HepG2 (cell line): ENCODE results near the gene FOXRED2. TPM values are rescaled to one million over a fixed set of nuclear protein-coding genes. Genes with fewer than 3 reads are reported as not detected.

Source experiments
- ATF5 ChIP-seq: sonication (generic); formaldehyde crosslinking; IDR thresholded peaks from 2 replicates; pipeline ENCODE4 v1.4.0; 2020; ENCODE audit warnings: mild to moderate bottlenecking, low read depth, missing genetic modification reagents
- BCL3 ChIP-seq: sonication (generic); formaldehyde crosslinking; IDR thresholded peaks from 2 replicates; pipeline ENCODE4 v1.5.1; 2020; ENCODE audit warnings: mild to moderate bottlenecking, missing genetic modification reagents, moderate library complexity
- BCL6 ChIP-seq: IDR thresholded peaks from 2 replicates; pipeline ENCODE4 v1.6.1; 2016; ENCODE audit warnings: missing genetic modification reagents, missing compliant biosample characterization
- BRD4 ChIP-seq: sonication (generic); formaldehyde crosslinking; IDR thresholded peaks from 2 replicates; pipeline ENCODE4 v1.4.0; 2020; ENCODE audit warnings: missing genetic modification reagents
- CBX5 ChIP-seq: sonication (generic); formaldehyde crosslinking; IDR thresholded peaks from 2 replicates; pipeline ENCODE4 v1.4.0; 2020; ENCODE audit warnings: missing genetic modification reagents, borderline replicate concordance
- CSRNP1 ChIP-seq: sonication (generic); formaldehyde crosslinking; IDR thresholded peaks from 2 replicates; pipeline ENCODE4 v1.8.1; 2023; ENCODE audit warnings: mild to moderate bottlenecking, missing genetic modification reagents
- GMEB2 ChIP-seq: IDR thresholded peaks from 2 replicates; pipeline ENCODE4 v1.6.1; 2016; ENCODE audit warnings: missing biosample characterization, missing genetic modification reagents, low read depth
- HHEX ChIP-seq: IDR thresholded peaks from 2 replicates; pipeline ENCODE4 v1.6.1; 2016; ENCODE audit warnings: control low read depth
- MBD4 ChIP-seq: IDR thresholded peaks from 2 replicates; pipeline ENCODE4 v1.6.1; 2012; ENCODE audit warnings: low read length, inconsistent platforms, borderline replicate concordance
- NPAS2 ChIP-seq: sonication (generic); formaldehyde crosslinking; IDR thresholded peaks from 2 replicates; pipeline ENCODE4 v1.8.0; 2022; ENCODE audit warnings: mild to moderate bottlenecking, missing genetic modification reagents, borderline replicate concordance
- REST ChIP-seq, 2 experiments: IDR thresholded peaks; 2 replicates each; pipeline ENCODE4 v1.6.1; 2011 to 2012; ENCODE audit warnings: low read length in 2 of 2, borderline replicate concordance in 1 of 2, low read depth in 1 of 2, mild to moderate bottlenecking in 1 of 2, moderate library complexity in 1 of 2
- XRCC5 ChIP-seq: fragments of 200-400 bp; formaldehyde crosslinking; optimal IDR thresholded peaks from 2 replicates; pipeline ENCODE3; 2017; ENCODE audit warnings: mild to moderate bottlenecking, low read length
- YY1 ChIP-seq: IDR thresholded peaks from 2 replicates; pipeline ENCODE4 v1.6.1; 2011; ENCODE audit warnings: low read length, low read depth, moderate library complexity, mild to moderate bottlenecking; ENCODE audit not compliant: insufficient read depth, insufficient replicate concordance
- ZBTB21 ChIP-seq: sonication (generic); formaldehyde crosslinking; IDR thresholded peaks from 2 replicates; pipeline ENCODE4 v1.4.0; 2020; ENCODE audit warnings: missing genetic modification reagents
- ZNF567 ChIP-seq: sonication (generic); formaldehyde crosslinking; IDR thresholded peaks from 2 replicates; pipeline ENCODE4 v1.8.1; 2023; ENCODE audit warnings: mild to moderate bottlenecking, missing genetic modification reagents, borderline replicate concordance
- ZNF704 ChIP-seq: sonication (generic); formaldehyde crosslinking; IDR thresholded peaks from 2 replicates; pipeline ENCODE4 v1.8.1; 2023; ENCODE audit warnings: mild to moderate bottlenecking, inconsistent platforms, moderate library complexity, missing genetic modification reagents, borderline replicate concordance
- polyA plus RNA-seq, 8 experiments: library from polyadenylated mRNA; depleted of rRNA in 3 of 8; stranded (reverse) in 7 of 8; unstranded in 1 of 8; fragments of >200 nt; fragmentation: Illumina TruSeq in 4 of 8; extraction: Trizol in 4 of 8; gene quantifications; 2 replicates each; pipeline versions ENCODE4 v1.2.1 to v1.2.3, GENCODE V29; 2011 to 2016; ENCODE audit warnings: low read depth in 4 of 8, missing spikeins in 1 of 8, mixed read lengths in 1 of 8; ENCODE audit not compliant: insufficient read depth in 1 of 8
- total RNA-seq, 5 experiments: library from RNA; depleted of rRNA; stranded (reverse); fragments of >200 nt; fragmentation: Illumina TruSeq; extraction: Trizol; gene quantifications; 2 replicates each; pipeline ENCODE4 v1.2.3, GENCODE V29; 2016; ENCODE audit warnings: low read depth in 1 of 5

FOXRED2 gene
- total and polyA plus RNA-seq, 2 of the 13 experiments (the other 11 are each of a cell fraction or from before 2014, with no cell fraction given): 9.3 to 28.1 TPM

GRCh38 chr22:36528795-36529751 is 22.2 kb upstream of the FOXRED2 start, which contains the start of gene EIF3D (continued):
- peak; percentile 92 for TF ChIP-seq GMEB2 (CRISPR knock-in tag)
- no peak for TF ChIP-seq NPAS2
- TF ChIP-seq ZNF567 (CRISPR knock-in tag): peak; percentile 92; the same call in 1 of the 2 replicates
- no peak for TF ChIP-seq HHEX (CRISPR knock-in tag)
- peak; percentile 76 for TF ChIP-seq YY1
- 0 out of 2 replicates have a peak, but pooled peaks have one; percentile 44 for TF ChIP-seq ZBTB21
- TF ChIP-seq MBD4: no peak
- peak; percentile 72 for TF ChIP-seq BCL3 (CRISPR knock-in tag)
- TF ChIP-seq BRD4 (CRISPR knock-in tag): peak; percentile 72
- TF ChIP-seq ZNF704: 0 out of 2 replicates have a peak, but pooled peaks have one; percentile 57
- TF ChIP-seq BCL6: peak; percentile 53
- TF ChIP-seq REST (IDR thresholded peaks at IDR 0.05; ENCODE audit: borderline replicate concordance in 1 of 2, low read depth in 1 of 2, low read length in 2 of 2): peak in 1 of 2 experiments; percentile 28; a peak in 1 of 4 replicates
- TF ChIP-seq CBX5: peak; percentile 79; the same call in 1 of the 2 replicates
- TF ChIP-seq CSRNP1: no peak; the same call in 1 of the 2 replicates
- TF ChIP-seq XRCC5: peak; percentile 48
- TF ChIP-seq ATF5 (CRISPR knock-in tag): no peak
